CD4-positive, alpha-beta T cell treated with Interleukin-15 for 1 hour (primary cell): ENCODE measurements around the gene USE1.

ENCODE experiments used
- DNase-seq: peaks from one replicate; pipeline ENCODE4 v3.0.0-alpha.2; 2020

The USE1 gene

GRCh38 chr19:17262557-17262956 lies 47.4 kb downstream of the USE1 start:
- DNase-seq, result no peak

GRCh38 chr19:17263712-17264640 lies 48.8 kb downstream of the USE1 start:
- DNase-seq, result no peak

GRCh38 chr19:17264641-17264979 lies 49.5 kb downstream of the USE1 start, which contains the start of gene USHBP1:
TSS of gene USHBP1 (minus strand) at chr19:17264745. CDS start at chr19:17264299, 446 bp downstream.
- DNase-seq, result no peak

GRCh38 chr19:17266026-17266425 lies 50.9 kb downstream of the USE1 start:
- no peak for DNase-seq

- DNase-seq, result no peak
These were observed 51.4 kb downstream of the USE1 start for GRCh38 chr19:17266589-17266974.

GRCh38 chr19:17266975-17267788 lies 52.0 kb downstream of the USE1 start, which contains the start of gene BABAM1:
TSS of gene BABAM1 (plus strand) at chr19:17267443. CDS start at chr19:17268807, 1,364 bp downstream.
- DNase-seq, result peak; percentile 98

- DNase-seq, result no peak
These were observed 53.6 kb downstream of the USE1 start for GRCh38 chr19:17268754-17269153.
